Gastrocnemius medialis (tissue), 4 donors: ENCODE results near the gene NCOA7.

Experiments used
- CTCF ChIP-seq, 5 experiments: fragments of 450-650 bp in 3 of 5; fragments of 200-600 bp in 2 of 5; sonication (generic) in 2 of 5; IDR thresholded peaks in 4 of 5; conservative IDR thresholded peaks in 1 of 5; 1 replicate in 4 of 5; 2 replicates in 1 of 5; pipeline ENCODE4 v1.5.1; 2016 to 2019; ENCODE audit warnings: antibody characterized with exemption in 5 of 5, mild to moderate bottlenecking in 3 of 5, moderate library complexity in 3 of 5
- POLR2A ChIP-seq, 2 donors: fragments of 450-650 bp; IDR thresholded peaks; one replicate each; pipeline ENCODE4 v1.6.1; 2017; ENCODE audit warnings: antibody characterized with exemption in 2 of 2, mild to moderate bottlenecking in 2 of 2, moderate library complexity in 2 of 2

DNA sequence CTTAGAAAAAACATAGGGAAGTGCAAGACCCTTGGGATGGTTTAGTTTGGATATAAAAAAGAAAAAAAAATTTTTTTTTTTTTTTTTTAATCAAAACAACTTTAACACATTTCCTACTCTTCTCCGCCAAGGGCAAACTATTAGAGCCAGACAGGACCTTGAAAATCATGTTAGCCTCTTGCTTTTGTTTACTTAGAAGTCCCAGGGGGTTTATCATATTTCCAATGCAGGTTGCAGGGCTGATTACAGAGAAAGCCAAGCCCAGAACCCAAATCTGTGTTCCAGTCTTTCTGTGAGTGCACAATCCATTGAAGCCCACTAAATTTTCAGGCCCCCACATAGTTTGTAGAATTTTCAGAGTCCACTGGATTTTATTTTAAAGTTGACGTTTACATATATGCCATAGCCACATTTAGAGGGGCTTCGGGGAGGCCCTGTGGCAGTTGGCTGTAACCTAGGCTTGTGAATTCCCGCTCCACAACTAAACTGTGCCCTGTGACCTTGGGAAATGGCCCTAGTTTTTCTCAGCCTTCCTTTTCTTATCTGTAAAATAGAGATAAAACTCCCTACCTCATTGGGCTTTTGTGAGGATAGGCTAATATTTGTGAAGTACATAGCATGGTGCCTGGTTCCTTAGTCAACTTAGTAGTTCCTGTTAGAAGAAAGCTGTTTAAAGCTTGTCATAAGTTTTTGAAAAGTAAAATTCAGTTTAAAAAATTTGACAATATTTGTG lies 55.7 kb downstream of the NCOA7 start:
- TF ChIP-seq CTCF (IDR thresholded peaks at IDR 0.05 in 4 of 5, conservative IDR thresholded peaks at IDR 0.05 in 1 of 5) (no peak), POLR2A (IDR thresholded peaks at IDR 0.05) (no peak)
